Gastroesophageal sphincter (tissue), 3 donors: Measurements from ENCODE around the gene KRT31.

ENCODE experiments used
- CTCF ChIP-seq, 4 experiments: fragments of 200-600 bp in 2 of 4; fragments of 450-650 bp in 2 of 4; sonication (generic) in 1 of 4; IDR thresholded peaks; one replicate each; pipeline ENCODE4 v1.5.1; 2017 to 2019; ENCODE audit warnings: antibody characterized with exemption in 4 of 4, mild to moderate bottlenecking in 2 of 4, moderate library complexity in 2 of 4
- EP300 ChIP-seq: sonication (generic); formaldehyde crosslinking; IDR thresholded peaks from one replicate; pipeline ENCODE4 v1.6.1; 2017; ENCODE audit warnings: antibody characterized with exemption, mild to moderate bottlenecking
- POLR2A ChIP-seq, 2 donors: fragments of 450-650 bp; IDR thresholded peaks; one replicate each; pipeline ENCODE4 v1.6.1; 2017; ENCODE audit warnings: antibody characterized with exemption in 2 of 2, mild to moderate bottlenecking in 2 of 2, moderate library complexity in 1 of 2

GRCh38 chr17:41354536-41354935, 42.9 kb downstream of the KRT31 start:
- TF ChIP-seq POLR2A (IDR thresholded peaks at IDR 0.05) (no peak), CTCF (IDR thresholded peaks at IDR 0.05) (no peak), EP300 (no peak)
